GM08714 (cell line): ENCODE results near the gene GMCL2.
A peak's percentile ranks its signal among the peaks of the same experiment; 100 is the strongest.

Experiments
- H3K4me3 ChIP-seq: fragments of 200-500 bp; sonication (Bioruptor generic); 2 replicates; pipeline ENCODE4 v1.5.1; 2014; ENCODE audit warnings: mild to moderate bottlenecking, low read length, inconsistent platforms
- ZNF274 ChIP-seq: IDR thresholded peaks from 2 replicates; pipeline ENCODE4 v1.6.1; 2012; ENCODE audit warnings: mild to moderate bottlenecking, low read depth, low read length

The GMCL2 gene

DNA sequence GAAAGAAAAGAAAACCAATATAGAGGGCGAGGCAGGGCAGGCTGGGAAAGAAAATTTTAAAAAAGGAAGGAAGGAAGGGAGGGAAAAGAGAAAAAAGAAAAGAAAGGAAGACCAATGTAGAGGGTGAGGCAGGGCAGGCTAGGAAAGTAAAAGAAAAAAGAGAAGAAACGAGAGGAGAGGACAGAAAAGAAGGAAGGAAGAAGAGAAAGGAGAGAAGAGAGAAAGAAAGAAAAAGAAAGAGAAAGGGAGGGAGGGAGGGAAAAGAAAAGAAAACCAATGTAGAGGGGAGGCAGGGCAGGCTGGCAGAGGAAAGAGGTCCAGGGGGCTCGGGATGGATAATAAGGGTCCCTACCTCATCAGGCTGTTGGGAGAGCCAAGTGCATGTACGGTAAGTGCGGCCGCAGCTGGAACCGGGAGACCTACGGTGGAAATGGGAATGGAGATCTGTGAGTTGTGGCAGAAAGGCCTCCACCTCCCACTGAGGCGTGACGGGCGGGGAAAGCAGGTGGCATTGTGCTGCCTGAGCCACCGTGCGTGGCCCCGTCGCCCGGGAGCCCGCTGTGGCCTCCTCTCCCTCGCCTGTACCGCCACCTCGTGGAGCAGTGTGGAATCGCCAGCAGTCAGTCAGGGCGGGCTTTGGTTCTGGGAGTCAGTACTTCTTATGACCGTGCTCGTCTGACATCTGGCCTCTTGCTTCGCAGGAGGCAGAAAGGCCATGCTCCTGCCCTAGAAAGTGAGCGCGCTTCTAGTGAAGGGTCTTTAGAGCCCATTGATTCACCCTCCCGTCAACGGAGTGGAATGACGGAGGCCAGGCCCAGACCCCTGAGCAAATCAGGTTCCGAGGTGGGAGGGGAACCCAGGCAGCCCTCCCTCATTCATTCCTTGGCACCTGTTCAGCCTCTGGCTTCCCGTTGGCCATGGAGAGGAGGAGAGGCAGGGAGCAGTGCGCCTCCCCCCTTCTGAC, 23.1 kb downstream of the GMCL2 start:
- H3K4me3 ChIP-seq = no peak overlapping the region; the same call in 1 of the 2 replicates
- no peak for TF ChIP-seq ZNF274

DNA sequence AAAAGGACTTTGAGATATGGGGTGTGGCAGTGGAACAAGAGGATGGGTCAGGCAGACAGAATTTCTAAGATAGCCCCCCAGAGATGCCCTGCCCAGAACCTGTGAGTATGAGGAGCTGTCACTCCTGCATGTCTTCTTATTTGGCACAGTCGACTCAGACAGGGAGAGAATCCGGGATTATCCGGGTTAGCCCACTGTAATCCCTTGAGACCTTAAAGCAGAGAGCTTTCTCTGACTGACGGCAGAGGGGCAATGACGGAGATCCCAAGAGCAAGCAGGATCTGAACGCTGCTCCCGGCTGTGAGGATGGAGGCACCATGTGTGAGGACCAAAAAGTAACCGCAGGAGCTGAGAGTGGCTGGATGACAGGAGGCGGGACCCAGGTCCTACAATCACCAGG, 24.7 kb downstream of the GMCL2 start:
- H3K4me3 ChIP-seq = no peak overlapping the region
- no peak for TF ChIP-seq ZNF274

DNA sequence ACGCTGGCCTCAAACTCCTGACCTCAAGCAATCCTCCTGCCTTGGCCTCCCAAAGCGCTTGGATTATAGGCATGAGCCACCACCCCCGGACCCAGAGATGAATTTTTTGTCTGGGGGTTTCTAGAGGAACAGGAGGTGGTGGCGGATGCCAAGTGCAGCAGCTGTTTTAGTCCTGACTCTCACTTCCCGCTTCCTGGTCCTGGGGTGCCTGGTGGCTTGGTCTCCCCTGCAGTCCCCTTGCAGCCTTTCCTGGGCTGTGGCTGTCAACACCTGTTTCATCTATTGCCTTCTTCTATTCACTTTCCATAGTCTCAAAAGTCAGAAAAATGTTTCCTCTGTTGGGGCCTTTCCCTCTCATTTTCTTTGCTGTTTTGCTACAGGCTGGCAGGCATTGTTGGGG, 27.0 kb downstream of the GMCL2 start:
- H3K4me3 ChIP-seq = no peak overlapping the region
- no peak for TF ChIP-seq ZNF274

DNA sequence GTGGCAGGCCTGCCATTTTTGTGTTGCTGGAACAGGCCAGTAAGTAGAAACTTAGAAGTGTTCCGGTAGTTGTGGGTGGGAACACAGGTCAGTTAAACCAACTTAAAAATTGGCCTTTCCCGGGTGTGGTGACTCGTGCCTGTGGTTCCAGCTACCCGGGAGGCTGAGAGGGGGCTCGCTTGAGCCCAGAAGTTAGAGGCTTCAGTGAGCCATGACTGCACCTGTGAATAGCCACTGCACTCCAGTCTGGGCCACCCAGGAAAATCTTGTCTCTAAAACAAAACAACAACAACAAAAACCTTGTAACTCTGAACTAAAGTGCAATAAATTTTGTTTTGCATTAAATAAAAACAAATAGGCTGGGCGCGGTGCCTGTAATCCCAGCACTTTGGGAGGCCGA, 32.1 kb downstream of the GMCL2 start:
- H3K4me3 ChIP-seq = no peak overlapping the region

DNA sequence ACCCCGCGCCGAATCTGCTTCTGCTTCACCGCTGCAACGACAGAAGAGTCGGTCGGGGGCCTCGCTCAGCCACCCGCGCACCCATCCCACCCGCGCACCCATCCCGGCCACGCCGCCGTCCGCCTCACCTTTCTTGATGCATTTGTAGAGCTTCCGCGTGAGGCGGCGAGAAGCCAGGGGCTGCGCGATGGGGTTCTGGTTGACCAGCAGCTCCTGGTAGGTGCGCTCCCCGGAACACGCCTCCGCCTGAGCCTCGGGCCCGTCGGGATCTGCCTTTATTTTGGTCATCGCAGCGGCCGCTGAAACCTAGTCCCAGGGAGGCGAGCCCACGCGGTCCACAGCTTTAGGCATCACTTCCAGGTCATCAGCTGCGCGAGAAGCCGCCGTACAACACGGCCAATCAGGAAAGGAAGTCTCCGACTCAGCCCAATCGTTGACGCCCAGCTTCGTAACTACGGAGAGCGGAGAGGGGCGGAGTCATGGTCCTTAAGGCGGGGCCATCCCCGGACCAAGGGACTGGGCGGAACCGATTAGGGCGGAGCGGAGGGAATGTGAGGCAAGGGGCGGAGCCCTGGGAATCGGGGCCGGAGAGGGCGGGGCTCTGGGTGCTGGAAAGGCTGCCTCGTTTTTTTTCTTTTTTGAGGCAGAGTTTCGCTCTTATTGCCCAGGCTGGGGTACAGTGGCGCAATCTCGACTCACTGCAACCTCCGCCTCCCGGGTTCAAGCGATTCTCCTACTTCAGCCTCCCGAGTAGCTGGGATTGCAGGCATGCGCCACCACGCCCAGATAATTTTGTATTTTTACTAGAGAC, 33.4 kb downstream of the GMCL2 start, which contains the start of gene NHP2:
Gene NHP2 (minus strand): TSS at position 356 of the 811 bp plus-strand sequence. CDS start 68 bp downstream, at position 288.
- TF ChIP-seq ZNF274 = no peak
- peak within 1 kb of the TSS; percentile 94 for H3K4me3 ChIP-seq

More for the DNA sequence above, 32.1 kb downstream of the GMCL2 start:
- TF ChIP-seq ZNF274 = no peak

DNA sequence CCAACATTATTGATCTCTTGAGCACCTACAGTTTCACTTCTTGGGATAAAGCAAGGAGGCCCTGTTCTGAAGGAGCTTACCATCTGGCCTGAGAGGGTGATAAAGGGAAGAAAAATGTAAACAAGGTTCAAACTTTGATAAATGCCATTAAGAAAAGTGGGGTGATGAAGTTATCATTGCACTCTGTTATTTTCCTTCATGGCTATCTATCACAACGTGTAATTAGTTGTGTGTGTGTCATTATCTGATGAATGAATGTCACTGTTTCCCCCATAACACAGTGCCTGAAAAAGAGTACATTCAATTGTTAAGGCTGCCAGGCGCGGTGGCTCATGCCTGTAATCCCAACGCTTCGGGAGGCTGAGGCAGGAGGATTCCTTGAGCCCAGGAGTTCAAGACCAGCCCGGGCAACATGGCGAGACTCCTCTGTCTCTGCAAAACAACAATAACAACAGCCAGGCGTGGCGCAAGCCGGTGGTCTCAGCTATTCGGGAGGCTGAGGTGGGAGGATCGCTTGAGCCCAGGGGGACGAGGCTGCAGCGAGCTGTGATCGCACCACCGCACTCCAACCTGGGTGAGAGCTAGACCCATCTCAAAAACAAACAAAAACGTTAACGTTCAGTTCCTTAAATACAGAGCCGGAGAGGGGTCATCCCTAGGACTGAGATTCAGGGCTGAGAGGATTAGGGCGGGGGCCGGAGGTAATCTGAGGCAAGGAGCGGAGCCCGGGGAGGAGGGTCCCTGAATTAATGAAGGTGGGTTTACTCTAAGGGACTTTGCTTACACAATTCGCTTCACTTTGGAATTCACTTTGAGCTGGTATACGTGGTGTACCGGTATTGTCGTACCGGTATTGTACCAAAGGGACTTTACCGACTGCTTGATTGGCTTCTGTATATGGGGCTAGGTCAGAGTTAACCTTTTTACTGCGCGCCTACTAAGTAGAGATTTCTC, 34.4 kb downstream of the GMCL2 start:
- peak overlapping the region; percentile 94 for H3K4me3 ChIP-seq
- no peak for TF ChIP-seq ZNF274

DNA sequence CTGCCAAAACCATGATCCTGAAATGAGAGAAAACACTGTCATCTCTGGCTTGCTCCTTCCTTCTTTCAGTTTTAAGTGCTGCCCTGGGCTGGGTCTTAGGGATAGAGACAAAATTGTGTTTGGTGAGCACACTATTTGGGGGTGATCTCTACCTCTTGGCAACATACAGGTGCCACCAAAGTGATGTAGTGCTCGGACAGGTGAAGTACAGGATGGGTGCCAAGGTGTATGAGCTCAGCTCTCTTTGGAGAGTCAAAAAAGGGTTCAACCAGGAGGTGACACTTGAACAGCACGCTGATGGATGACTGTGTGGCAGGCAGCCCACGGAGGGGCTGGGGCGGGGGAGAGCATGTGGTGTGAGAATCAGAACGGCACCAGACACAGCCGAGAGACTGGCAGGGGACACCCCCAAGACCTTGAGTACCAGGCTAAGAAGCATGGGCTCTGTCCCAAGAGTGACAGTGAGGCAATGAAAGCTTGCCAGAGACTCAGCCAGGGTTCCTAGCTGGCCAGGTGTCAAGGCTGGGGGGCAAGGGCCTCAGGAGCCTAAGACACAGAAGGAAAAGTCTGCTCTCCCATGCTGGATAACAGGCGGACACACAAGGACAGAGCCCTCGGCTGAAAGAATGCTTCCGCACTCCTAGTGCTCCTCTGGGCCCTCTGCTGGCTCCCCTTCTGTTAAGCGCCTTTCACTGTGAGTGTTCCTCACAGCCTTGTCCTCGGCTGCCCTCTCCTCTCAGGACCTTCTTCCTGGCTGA, 36.0 kb downstream of the GMCL2 start:
- TF ChIP-seq ZNF274 = no peak
- no peak overlapping the region for H3K4me3 ChIP-seq

DNA sequence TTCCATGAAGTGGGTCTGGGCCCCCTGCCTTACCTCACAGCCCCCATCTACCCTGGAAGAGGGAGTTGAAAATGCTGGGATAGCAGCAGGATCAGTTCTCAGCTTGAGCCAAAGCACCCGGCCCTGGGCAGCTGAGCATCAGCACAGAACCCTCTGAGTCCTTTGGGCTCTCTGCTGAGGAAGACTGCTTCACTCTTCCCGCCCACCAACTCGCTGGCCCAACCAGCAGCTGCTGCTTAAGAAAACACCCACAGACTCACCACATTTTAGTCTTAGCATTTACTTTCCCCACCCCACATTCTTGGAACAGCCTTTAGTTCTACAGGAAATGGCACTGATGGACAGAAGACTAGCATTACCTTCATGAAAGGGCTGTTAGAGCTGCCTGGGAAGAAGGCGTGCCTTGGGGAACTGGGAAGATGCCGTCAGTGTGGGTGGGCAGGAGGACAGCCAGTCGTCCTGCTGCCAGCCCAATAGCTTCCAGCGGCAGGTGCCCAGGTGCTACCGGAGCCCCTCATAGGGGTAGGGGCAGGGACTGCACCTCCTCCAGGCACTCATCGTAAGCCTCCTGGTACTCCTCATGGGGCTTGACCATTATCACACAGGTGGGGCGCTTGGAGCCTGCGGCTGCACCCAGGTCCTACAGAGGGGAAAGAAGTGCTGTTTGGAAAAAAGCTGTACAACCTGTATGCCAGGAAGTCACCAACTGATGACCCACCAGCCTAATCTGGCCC, 37.8 kb downstream of the GMCL2 start:
- no peak for TF ChIP-seq ZNF274
- H3K4me3 ChIP-seq = no peak overlapping the region

DNA sequence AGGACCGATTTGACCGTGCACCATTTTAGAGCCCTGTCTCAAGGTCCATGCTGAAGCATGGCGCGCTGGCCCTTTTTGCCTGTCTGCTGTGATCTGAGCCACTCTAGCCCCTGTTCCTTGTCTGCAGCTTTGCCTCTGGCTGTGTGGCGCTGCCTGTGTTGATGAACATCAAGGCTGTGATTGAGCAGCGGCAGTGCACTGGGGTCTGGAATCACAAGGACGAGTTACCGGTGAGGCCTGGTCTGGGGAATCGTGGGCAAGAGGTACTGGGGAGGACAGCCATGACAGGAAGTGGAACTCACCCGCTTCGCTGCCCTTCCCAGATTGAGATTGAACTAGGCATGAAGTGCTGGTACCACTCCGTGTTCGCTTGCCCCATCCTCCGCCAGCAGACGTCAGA, 39.8 kb downstream of the GMCL2 start:
- no peak for TF ChIP-seq ZNF274
- no peak overlapping the region for H3K4me3 ChIP-seq

DNA sequence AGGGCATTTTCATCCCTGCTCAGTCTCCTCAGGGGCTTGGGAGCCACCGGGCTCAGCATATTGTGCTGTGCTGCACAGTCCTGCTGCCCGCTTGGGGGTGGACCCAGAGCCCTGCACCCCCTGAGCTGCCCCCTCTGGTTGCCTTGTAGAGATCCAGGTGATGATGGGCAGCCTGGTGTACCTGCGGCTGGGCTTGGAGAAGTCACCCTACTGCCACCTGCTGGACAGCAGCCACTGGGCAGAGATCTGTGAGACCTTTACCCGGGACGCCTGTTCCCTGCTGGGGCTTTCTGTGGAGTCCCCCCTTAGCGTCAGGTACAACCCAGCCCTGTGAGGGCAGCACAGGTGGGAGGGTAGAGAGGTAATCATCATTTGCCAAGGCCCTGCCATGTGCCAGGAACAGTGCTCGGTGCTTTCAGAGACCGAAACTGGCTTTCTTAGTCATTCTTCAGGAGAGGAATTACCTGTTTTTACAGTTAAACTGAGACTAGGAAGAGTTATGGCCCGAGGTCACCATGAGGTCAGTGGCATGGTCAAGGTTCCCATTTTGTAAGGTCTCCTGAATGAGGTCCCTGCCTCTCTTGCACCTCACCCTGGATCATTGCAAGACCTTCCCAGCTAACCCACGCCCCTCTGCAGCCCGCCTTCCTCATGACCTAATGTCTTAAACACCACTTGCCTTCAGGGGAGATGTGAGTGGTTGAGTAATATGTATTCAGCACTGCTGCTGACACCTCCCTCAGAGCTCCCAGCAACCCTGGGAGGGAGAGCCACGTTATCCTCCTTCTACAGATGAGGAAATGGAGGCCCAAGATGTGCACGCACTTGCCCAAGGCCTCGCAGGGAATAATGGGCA, 41.0 kb downstream of the GMCL2 start:
- no peak for TF ChIP-seq ZNF274
- no peak overlapping the region for H3K4me3 ChIP-seq

DNA sequence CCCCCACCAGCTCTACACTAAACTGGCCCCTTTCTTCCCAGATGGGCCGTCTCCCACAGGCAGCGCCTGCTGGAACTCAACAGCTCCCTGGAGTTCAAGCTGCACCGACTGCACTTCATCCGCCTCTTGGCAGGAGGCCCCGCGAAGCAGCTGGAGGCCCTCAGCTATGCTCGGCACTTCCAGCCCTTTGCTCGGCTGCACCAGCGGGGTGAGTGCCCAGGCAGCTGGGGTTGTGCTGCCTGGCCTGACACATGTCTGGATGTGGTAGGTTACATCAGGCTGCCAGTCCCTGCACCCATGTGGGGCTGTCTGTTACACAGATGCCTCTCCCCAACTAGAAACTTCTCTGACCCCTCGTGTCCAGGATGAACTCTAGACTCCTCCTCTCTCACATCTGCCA, 43.3 kb downstream of the GMCL2 start:
- TF ChIP-seq ZNF274 = no peak
- H3K4me3 ChIP-seq = no peak overlapping the region
